ENCODE data around the gene DUSP3.

DNA sequence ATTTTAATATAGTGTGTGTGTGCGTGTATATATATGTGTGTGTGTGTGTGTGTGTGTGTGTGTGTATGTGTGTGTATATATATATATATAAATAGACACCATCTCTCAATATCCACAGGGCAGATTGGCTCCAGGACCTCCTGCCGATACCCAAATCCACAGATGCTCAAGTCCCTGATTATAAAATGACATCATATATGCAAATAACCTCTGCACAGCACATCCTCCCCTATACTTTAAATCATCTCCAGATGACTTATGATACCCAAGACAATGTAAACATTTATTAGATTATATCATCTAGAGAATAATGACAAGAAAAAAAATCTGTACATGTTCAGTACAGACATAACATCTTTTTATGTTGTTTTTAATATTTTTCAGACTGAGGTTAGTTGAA lies 7.8 kb downstream of the DUSP3 start:
- TF ChIP-seq, protein P1, sequence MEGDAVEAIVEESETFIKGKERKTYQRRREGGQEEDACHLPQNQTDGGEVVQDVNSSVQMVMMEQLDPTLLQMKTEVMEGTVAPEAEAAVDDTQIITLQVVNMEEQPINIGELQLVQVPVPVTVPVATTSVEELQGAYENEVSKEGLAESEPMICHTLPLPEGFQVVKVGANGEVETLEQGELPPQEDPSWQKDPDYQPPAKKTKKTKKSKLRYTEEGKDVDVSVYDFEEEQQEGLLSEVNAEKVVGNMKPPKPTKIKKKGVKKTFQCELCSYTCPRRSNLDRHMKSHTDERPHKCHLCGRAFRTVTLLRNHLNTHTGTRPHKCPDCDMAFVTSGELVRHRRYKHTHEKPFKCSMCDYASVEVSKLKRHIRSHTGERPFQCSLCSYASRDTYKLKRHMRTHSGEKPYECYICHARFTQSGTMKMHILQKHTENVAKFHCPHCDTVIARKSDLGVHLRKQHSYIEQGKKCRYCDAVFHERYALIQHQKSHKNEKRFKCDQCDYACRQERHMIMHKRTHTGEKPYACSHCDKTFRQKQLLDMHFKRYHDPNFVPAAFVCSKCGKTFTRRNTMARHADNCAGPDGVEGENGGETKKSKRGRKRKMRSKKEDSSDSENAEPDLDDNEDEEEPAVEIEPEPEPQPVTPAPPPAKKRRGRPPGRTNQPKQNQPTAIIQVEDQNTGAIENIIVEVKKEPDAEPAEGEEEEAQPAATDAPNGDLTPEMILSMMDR (IDR thresholded peaks at IDR 0.05; ENCODE audit: low read depth, low read length): no peak
- TF ChIP-seq, protein P2, sequence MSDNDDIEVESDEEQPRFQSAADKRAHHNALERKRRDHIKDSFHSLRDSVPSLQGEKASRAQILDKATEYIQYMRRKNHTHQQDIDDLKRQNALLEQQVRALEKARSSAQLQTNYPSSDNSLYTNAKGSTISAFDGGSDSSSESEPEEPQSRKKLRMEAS (IDR thresholded peaks at IDR 0.05; ENCODE audit: low read depth, low read length): no peak
